Cardiac muscle cell (in vitro differentiated cells and primary cell): Measurements from ENCODE around the gene OR6C2. TPM values are rescaled to one million over a fixed set of nuclear protein-coding genes. Genes with fewer than 3 reads are reported as not detected.
"Not testable (repeated sequence)": the region's sequence is repeated elsewhere in the genome, so short reads cannot be mapped to it uniquely, and the experiment has no call there.

ENCODE experiments used
- DNase-seq, 2 donors: peaks; one replicate each; pipeline versions ENCODE4 v3.0.0 to v3.0.0-alpha.2; 2010 to 2017; ENCODE audit warnings: low read depth in 1 of 2, low spot score in 1 of 2
- H3K27ac ChIP-seq: fragments of 200-600 bp; sonication (generic); 2 replicates; pipeline ENCODE4 v1.5.1; 2016
- H3K27me3 ChIP-seq: fragments of 200-600 bp; sonication (generic); 2 replicates; pipeline ENCODE4 v1.6.0; 2016; ENCODE audit warnings: control low read depth
- H3K36me3 ChIP-seq: fragments of 200-600 bp; sonication (generic); 2 replicates; pipeline ENCODE4 v1.5.1; 2016; ENCODE audit warnings: control low read depth
- H3K4me1 ChIP-seq: fragments of 200-600 bp; sonication (generic); 2 replicates; pipeline ENCODE4 v1.8.1; 2017; ENCODE audit warnings: low read depth, mild to moderate bottlenecking, mixed run types
- H3K4me3 ChIP-seq: fragments of 200-600 bp; sonication (generic); 2 replicates; pipeline ENCODE4 v1.5.1; 2016; ENCODE audit warnings: mild to moderate bottlenecking
- H3K9me3 ChIP-seq: fragments of 200-600 bp; sonication (generic); 2 replicates; pipeline ENCODE4 v1.5.1; 2017; ENCODE audit warnings: low read depth, mild to moderate bottlenecking, control low read depth
- polyA plus RNA-seq: library from polyadenylated mRNA; unstranded; fragments of >200 nt; fragmentation: Nextera tagmentation; extraction: Ambion mirVana; gene quantifications from 2 replicates; pipeline ENCODE4 v1.2.1, GENCODE V29; 2016
- total RNA-seq: library from RNA; depleted of rRNA; stranded (reverse); fragments of >200 nt; gene quantifications from 2 replicates; pipeline ENCODE4 v1.2.3, GENCODE V29; 2016
- TF ChIP-seq, protein P1 (sequence below): IDR thresholded peaks from 2 replicates; pipeline ENCODE4 v1.5.1; 2012; ENCODE audit warnings: low read depth, mild to moderate bottlenecking, low read length

The OR6C2 gene
- total and polyA plus RNA-seq, 2 experiments from 2014 or later: not detected

DNA sequence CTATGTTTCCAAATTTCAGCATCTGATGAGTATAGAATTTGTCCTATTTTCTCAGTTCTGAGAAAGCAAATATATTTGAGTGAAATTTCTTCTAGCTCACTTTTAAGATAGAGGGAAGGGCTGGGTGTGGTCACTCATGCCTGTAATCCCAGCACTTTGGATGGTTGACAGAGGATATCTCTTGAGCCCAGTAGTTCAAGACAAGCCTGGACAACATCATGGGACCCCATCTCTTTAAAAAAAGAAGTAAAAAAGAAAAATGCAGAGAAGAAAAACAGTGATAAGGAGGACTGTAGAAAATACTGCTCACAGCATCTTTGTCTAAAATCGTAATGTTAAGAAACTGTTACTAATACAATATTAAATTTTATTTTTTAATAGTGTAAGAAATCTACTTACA, 28.4 kb downstream of the OR6C2 start:
- H3K36me3 ChIP-seq: no peaks in the 10 kb centered on the region
- no peaks in the 10 kb centered on the region for H3K4me1 ChIP-seq
- TF ChIP-seq, protein P1, sequence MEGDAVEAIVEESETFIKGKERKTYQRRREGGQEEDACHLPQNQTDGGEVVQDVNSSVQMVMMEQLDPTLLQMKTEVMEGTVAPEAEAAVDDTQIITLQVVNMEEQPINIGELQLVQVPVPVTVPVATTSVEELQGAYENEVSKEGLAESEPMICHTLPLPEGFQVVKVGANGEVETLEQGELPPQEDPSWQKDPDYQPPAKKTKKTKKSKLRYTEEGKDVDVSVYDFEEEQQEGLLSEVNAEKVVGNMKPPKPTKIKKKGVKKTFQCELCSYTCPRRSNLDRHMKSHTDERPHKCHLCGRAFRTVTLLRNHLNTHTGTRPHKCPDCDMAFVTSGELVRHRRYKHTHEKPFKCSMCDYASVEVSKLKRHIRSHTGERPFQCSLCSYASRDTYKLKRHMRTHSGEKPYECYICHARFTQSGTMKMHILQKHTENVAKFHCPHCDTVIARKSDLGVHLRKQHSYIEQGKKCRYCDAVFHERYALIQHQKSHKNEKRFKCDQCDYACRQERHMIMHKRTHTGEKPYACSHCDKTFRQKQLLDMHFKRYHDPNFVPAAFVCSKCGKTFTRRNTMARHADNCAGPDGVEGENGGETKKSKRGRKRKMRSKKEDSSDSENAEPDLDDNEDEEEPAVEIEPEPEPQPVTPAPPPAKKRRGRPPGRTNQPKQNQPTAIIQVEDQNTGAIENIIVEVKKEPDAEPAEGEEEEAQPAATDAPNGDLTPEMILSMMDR: no peak
- H3K27ac ChIP-seq: no peak overlapping the region
- no peak overlapping the region for H3K4me3 ChIP-seq
- H3K27me3 ChIP-seq: no peaks in the 10 kb centered on the region
- no peaks in the 10 kb centered on the region for H3K9me3 ChIP-seq
- no peak for DNase-seq

DNA sequence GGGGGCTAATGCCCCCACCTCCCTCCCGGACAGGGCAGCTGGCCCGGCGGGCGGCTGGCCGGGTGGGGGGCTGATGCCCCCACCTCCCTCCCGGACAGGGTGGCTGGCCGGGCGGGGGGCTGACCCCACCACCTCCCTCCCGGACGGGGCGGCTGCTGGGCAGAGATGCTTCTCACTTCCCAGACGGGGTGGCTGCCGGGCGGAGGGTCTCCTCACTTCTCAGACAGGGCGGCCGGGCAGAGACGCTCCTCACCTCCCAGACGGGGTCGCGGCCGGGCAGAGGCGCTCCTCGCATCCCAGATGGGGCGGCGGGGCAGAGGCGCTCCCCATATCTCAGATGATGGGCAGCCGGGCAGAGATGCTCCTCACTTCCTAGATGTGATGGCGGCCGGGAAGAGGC, 35.3 kb downstream of the OR6C2 start:
- not testable (repeated sequence) for H3K36me3 ChIP-seq

DNA sequence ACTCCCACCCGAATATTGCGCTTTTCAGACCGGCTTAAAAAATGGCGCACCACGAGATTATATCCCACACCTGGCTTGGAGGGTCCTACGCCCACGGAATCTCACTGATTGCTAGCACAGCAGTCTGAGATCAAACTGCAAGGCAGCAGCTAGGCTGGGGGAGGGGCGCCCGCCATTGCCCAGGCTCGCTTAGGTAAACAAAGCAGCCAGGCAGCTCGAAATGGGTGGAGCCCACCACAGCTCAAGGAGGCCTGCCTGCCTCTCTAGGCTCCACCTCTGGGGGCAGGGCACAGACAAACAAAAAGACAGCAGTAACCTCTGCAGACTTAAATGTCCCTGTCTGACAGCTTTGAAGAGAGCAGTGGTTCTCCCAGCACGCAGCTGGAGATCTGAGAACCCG, 40.4 kb downstream of the OR6C2 start:
- DNase-seq, H3K4me3 ChIP-seq, H3K4me1 ChIP-seq, H3K36me3 ChIP-seq, H3K27ac ChIP-seq, H3K27me3 ChIP-seq, H3K9me3 ChIP-seq: not testable (repeated sequence)

More for the DNA sequence above, 35.3 kb downstream of the OR6C2 start:
- not testable (repeated sequence) for H3K4me3 ChIP-seq, H3K27ac ChIP-seq, H3K27me3 ChIP-seq, DNase-seq, H3K9me3 ChIP-seq, H3K4me1 ChIP-seq

DNA sequence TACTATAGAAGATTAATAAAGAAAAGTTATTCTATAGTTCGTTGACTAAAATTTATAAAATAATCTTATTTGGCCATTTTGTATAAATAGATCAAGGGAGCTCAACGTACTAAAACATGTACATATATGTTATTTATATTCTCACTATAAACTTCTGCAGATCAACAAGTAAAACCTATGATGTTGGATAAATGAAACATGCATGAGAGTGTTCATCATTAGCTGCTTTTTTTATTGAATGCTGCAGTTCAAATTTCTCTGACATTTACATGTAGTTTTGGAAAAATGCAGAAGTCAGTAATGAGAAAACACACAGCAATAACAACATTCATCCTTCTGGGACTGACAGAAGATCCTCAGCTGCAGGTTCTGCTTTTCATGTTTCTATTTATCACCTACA, 48.2 kb downstream of the OR6C2 start, which contains the start of gene OR6C68:
Gene OR6C68 (plus strand): TSS at position 301 of the 400 bp plus-strand sequence. CDS start 0 bp downstream, at position 301.
- H3K4me1 ChIP-seq: no peaks in the 10 kb centered on the region
- TF ChIP-seq, protein P1: no peak
- H3K4me3 ChIP-seq: no peak within 1 kb of the TSS
- H3K36me3 ChIP-seq: no peaks in the 10 kb centered on the region
- H3K27me3 ChIP-seq: no peaks in the 10 kb centered on the region
- DNase-seq: no peak
- no peaks in the 10 kb centered on the region for H3K9me3 ChIP-seq
- no peak within 1 kb of the TSS for H3K27ac ChIP-seq

DNA sequence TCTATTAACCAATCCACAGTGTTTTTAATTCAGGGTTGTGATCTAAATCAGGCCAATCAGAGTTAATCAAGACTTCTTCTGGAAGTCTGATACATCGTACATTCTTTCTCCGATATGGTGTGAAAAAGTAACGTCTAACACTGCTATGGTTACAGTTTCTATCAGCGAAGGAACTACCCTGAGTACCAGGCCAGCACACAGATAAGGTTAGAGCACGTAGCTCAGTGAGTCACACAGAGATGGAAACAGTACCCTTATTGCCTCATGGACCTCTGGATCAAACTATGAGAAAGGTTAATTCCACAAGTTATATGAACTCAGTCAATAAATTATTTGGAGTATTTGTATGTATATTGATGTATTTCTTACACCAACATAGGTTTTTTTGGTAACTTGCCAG, 51.6 kb downstream of the OR6C2 start:
- no peak for DNase-seq
- Histone ChIP-seq H3K9me3 (no peaks in the 10 kb centered on the region), H3K27ac (no peak overlapping the region), H3K27me3 (no peaks in the 10 kb centered on the region), H3K36me3 (no peaks in the 10 kb centered on the region), H3K4me3 (no peak overlapping the region), H3K4me1 (peaks cover 12% of the 10 kb centered on the region)
- TF ChIP-seq, protein P1: no peak

DNA sequence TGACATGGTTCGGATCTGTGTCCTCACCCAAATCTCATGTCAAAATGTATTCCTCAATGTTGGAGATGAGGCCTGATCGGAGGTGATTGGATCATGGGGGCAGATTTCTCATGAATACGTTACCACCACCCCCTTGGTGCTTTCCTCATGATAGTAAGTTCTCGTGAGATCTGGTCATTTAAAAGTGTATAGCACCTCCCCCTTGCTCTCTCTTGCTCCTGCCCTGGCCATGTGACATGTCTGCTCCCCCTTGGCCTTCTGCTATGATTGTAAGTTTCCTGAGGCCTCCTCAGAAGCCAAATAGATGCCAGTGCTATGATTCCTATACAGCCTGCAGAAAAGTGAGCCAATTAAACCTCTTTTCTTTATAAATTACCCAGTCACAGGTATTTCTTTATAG, 55.4 kb downstream of the OR6C2 start:
- H3K27me3 ChIP-seq: no peaks in the 10 kb centered on the region
- peaks cover 12% of the 10 kb centered on the region for H3K4me1 ChIP-seq
- H3K9me3 ChIP-seq: no peaks in the 10 kb centered on the region
- DNase-seq: no peak
- TF ChIP-seq, protein P1: no peak
- no peaks in the 10 kb centered on the region for H3K36me3 ChIP-seq
- no peak overlapping the region for H3K4me3 ChIP-seq
- H3K27ac ChIP-seq: peak overlapping the region; percentile 76

DNA sequence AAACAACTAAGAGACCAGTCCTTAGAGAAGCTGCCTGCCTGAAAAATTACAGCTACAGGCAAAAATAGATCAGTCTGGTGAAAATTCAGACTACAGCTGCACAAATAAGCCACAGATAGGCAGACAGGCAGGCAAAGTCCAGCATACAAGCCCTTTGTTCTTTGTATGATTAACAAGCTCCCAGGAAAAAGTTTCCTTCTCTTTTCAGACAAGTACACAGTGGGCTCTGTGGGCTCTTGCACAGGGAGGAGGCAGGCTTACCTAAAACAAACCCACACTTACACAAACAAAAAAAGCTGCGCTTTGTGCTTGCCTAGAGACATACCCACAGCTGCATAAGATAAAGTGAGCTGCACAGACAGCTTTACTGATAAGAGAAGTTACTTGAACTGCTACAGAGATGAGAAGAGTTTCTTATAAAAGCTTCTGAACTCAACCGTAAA, 56.0 kb downstream of the OR6C2 start:
- Histone ChIP-seq H3K27ac (peak overlapping the region; percentile 76), H3K4me1 (peaks cover 12% of the 10 kb centered on the region), H3K36me3 (no peaks in the 10 kb centered on the region), H3K4me3 (no peak overlapping the region), H3K27me3 (no peaks in the 10 kb centered on the region), H3K9me3 (no peaks in the 10 kb centered on the region)
- DNase-seq: peak in 1 of 2 donors; percentile 35
- TF ChIP-seq, protein P1: no peak
